CD4-positive, alpha-beta T cell treated with Interleukin-2 at 100 ng/mL for 4 hours (primary cell): Measurements from ENCODE around the gene CLSTN2.

Experiments used
- DNase-seq: peaks from one replicate; pipeline ENCODE4 v3.0.0-alpha.2; 2020; ENCODE audit warnings: low spot score

The CLSTN2 gene

GRCh38 chr3:140341817-140342403 lies 406.9 kb downstream of the CLSTN2 start:
- no peak for DNase-seq

GRCh38 chr3:140342668-140343067 lies 407.7 kb downstream of the CLSTN2 start:
- no peak for DNase-seq

GRCh38 chr3:140343211-140344081 lies 408.5 kb downstream of the CLSTN2 start:
- no peak for DNase-seq

GRCh38 chr3:140344082-140344454 lies 409.1 kb downstream of the CLSTN2 start:
- DNase-seq: no peak

GRCh38 chr3:140344601-140345205 lies 409.7 kb downstream of the CLSTN2 start:
- no peak for DNase-seq

GRCh38 chr3:140347151-140347550 lies 412.2 kb downstream of the CLSTN2 start:
- DNase-seq: no peak

GRCh38 chr3:140349938-140350337 lies 415.0 kb downstream of the CLSTN2 start:
- DNase-seq: no peak

GRCh38 chr3:140351466-140351865 lies 416.5 kb downstream of the CLSTN2 start:
- no peak for DNase-seq

GRCh38 chr3:140355481-140355880 lies 420.5 kb downstream of the CLSTN2 start:
- DNase-seq: no peak

- no peak for DNase-seq
Observed at GRCh38 chr3:140358686-140359085, 423.7 kb downstream of the CLSTN2 start.

GRCh38 chr3:140359233-140359995 lies 424.4 kb downstream of the CLSTN2 start:
- no peak for DNase-seq

GRCh38 chr3:140360332-140360731 lies 425.3 kb downstream of the CLSTN2 start:
- DNase-seq: no peak

- no peak for DNase-seq
Observed at GRCh38 chr3:140363801-140364200, 428.8 kb downstream of the CLSTN2 start.

- DNase-seq: no peak
Observed at GRCh38 chr3:140365872-140366697, 431.1 kb downstream of the CLSTN2 start.

GRCh38 chr3:140368223-140368811 lies 433.3 kb downstream of the CLSTN2 start:
- DNase-seq: no peak

- no peak for DNase-seq
Observed at GRCh38 chr3:140370686-140371085, 435.7 kb downstream of the CLSTN2 start.

- DNase-seq: no peak
Observed at GRCh38 chr3:140373234-140373633, 438.2 kb downstream of the CLSTN2 start.

- no peak for DNase-seq
Observed at GRCh38 chr3:140375002-140375401, 440.0 kb downstream of the CLSTN2 start.

GRCh38 chr3:140376136-140376889 lies 441.3 kb downstream of the CLSTN2 start:
- no peak for DNase-seq

GRCh38 chr3:140377644-140378043 lies 442.7 kb downstream of the CLSTN2 start:
- no peak for DNase-seq
